Measurements from ENCODE around the gene STK26. TPM values are rescaled to one million over a fixed set of nuclear protein-coding genes. Genes with fewer than 3 reads are reported as not detected.

The STK26 gene
- total and polyA plus RNA-seq, 2 donors (not counting 3 experiments of a cell fraction or from before 2014, with no cell fraction given), result 0.87 to 3.7 TPM

DNA sequence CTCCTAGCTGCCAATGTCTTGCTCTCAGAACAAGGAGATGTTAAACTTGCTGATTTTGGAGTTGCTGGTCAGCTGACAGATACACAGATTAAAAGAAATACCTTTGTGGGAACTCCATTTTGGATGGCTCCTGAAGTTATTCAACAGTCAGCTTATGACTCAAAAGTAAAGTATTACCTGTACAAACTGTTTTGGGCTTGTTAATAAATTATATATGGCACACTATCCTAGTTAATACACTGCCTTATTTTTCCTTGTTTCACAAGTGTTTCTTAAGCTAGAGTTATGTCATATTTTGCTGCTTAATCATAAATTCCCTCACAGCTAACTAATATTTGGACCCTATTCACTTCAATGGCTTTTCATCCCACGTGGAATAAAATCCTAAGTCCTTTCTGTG is 45.3 kb downstream of the STK26 start:
- FAIRE-seq (no peak), DNase-seq (ENCODE audit: low read depth, low spot score) (no peak)
- Histone ChIP-seq H3K27me3 (ENCODE audit: control insufficient read depth in 2 of 2, insufficient read depth in 2 of 2, low read length in 2 of 2) (no peaks in the 10 kb centered on the region), H3K4me3 (replicated peaks in 1 of 3; ENCODE audit: insufficient read depth in 1 of 3, low read depth in 1 of 3, low read length in 3 of 3) (no peak overlapping the region), H3K27ac (ENCODE audit: insufficient read depth, low read depth, low read length) (no peak overlapping the region), H4K20me1 (replicated peaks; ENCODE audit: control insufficient read depth, extremely low read depth, insufficient read depth, low read length) (no peaks in the 10 kb centered on the region), H3K79me2 (ENCODE audit: control insufficient read depth, insufficient read depth, low read length) (no peaks in the 10 kb centered on the region), H3K4me2 (ENCODE audit: insufficient read depth, low read length) (no peak overlapping the region), H2AFZ (ENCODE audit: low read depth, low read length) (no peak overlapping the region), H3K4me1 (ENCODE audit: control insufficient read depth, extremely low read depth, insufficient read depth, low read length) (no peaks in the 10 kb centered on the region), H3K9ac (replicated peaks; ENCODE audit: extremely low read depth, insufficient read depth, low read length) (no peak overlapping the region), H3K9me1 (replicated peaks; ENCODE audit: control insufficient read depth, extremely low read depth, insufficient read depth, low read length) (no peaks in the 10 kb centered on the region), H3K36me3 (ENCODE audit: control insufficient read depth in 2 of 2, extremely low read depth in 1 of 2, insufficient read depth in 2 of 2, low read length in 2 of 2) (no peaks in the 10 kb centered on the region), H3K9me3 (replicated peaks; ENCODE audit: control insufficient read depth, insufficient read depth, low read length) (no peaks in the 10 kb centered on the region)
- no TSS peak for BruUV-seq (replicated peaks)
- intact Hi-C loops (cut with micrococcal nuclease), result no loop called here
- TF ChIP-seq POLR2AphosphoS5 (IDR thresholded peaks at IDR 0.05; ENCODE audit: insufficient read depth, low read depth, low read length) (no peak), EZH2 (IDR thresholded peaks at IDR 0.05; ENCODE audit: borderline replicate concordance, low read depth, low read length, severe bottlenecking) (no peak), POLR2A (IDR thresholded peaks at IDR 0.05; ENCODE audit: low read depth, low read length) (no peak), JUN (IDR thresholded peaks at IDR 0.05; ENCODE audit: borderline replicate concordance, insufficient read depth, insufficient read length, low read depth) (no peak), GATA2 (IDR thresholded peaks at IDR 0.05; ENCODE audit: insufficient read depth, insufficient read length, low read depth, low read length) (no peak), FOS (IDR thresholded peaks at IDR 0.05; ENCODE audit: borderline replicate concordance, insufficient read depth, low read length) (no peak), MYC (IDR thresholded peaks at IDR 0.05; ENCODE audit: low read depth, low read length) (no peak)
- TF ChIP-seq, protein P1, sequence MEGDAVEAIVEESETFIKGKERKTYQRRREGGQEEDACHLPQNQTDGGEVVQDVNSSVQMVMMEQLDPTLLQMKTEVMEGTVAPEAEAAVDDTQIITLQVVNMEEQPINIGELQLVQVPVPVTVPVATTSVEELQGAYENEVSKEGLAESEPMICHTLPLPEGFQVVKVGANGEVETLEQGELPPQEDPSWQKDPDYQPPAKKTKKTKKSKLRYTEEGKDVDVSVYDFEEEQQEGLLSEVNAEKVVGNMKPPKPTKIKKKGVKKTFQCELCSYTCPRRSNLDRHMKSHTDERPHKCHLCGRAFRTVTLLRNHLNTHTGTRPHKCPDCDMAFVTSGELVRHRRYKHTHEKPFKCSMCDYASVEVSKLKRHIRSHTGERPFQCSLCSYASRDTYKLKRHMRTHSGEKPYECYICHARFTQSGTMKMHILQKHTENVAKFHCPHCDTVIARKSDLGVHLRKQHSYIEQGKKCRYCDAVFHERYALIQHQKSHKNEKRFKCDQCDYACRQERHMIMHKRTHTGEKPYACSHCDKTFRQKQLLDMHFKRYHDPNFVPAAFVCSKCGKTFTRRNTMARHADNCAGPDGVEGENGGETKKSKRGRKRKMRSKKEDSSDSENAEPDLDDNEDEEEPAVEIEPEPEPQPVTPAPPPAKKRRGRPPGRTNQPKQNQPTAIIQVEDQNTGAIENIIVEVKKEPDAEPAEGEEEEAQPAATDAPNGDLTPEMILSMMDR (IDR thresholded peaks at IDR 0.05; ENCODE audit: extremely low read depth in 1 of 2, insufficient read depth in 1 of 2, low read depth in 1 of 2, low read length in 2 of 2), result no peak
- TF ChIP-seq, protein P2, sequence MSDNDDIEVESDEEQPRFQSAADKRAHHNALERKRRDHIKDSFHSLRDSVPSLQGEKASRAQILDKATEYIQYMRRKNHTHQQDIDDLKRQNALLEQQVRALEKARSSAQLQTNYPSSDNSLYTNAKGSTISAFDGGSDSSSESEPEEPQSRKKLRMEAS (IDR thresholded peaks at IDR 0.05; ENCODE audit: insufficient read depth, insufficient read length), result no peak
- ChIA-PET CTCF (interaction anchor here (0.8 to 1.4 kb wide), 2 partner anchors 214 to 227 kb away, joined by 3 to 4 read pairs; no protein-coding TSS in a partner anchor), POLR2A (no interaction called here)
- dilution Hi-C loops (cut with MboI; ENCODE audit: extremely low pct_ligation_motif_present, low sequenced_read_pairs), result no loop called here

All from endothelial cell of umbilical vein (primary cell).